Stimulated activated naive CD4-positive, alpha-beta T cell treated with Interleukin-2 at 50 U/mL for 16 hours (primary cell): ENCODE measurements around the gene SINHCAF.

ENCODE experiments used
- DNase-seq: peaks from one replicate; lab custom pipeline; 2025; lab: John Stamatoyannopoulos, UW

SINHCAF gene

GRCh38 chr12:31331242-31331641, 5.3 kb upstream of the SINHCAF start:
- no peak for DNase-seq

GRCh38 chr12:31326736-31327659, 1.0 kb upstream of the SINHCAF start:
- no peak for DNase-seq

- peak; percentile 43 for DNase-seq
Observed at GRCh38 chr12:31325524-31325875, 450 bp downstream of the SINHCAF start.

- DNase-seq: peak; percentile 51
Observed at GRCh38 chr12:31324845-31325523, 966 bp downstream of the SINHCAF start.

GRCh38 chr12:31324116-31324844, 1.7 kb downstream of the SINHCAF start:
- peak; percentile 73 for DNase-seq

- DNase-seq: peak; percentile 63
Observed at GRCh38 chr12:31323391-31324115, 2.4 kb downstream of the SINHCAF start.

- DNase-seq: no peak
Observed at GRCh38 chr12:31322801-31323207, 3.1 kb downstream of the SINHCAF start.

- no peak for DNase-seq
Observed at GRCh38 chr12:31321897-31322228, 4.1 kb downstream of the SINHCAF start.

GRCh38 chr12:31321186-31321896, 4.6 kb downstream of the SINHCAF start:
- no peak for DNase-seq

GRCh38 chr12:31318657-31319269, 7.2 kb downstream of the SINHCAF start:
- DNase-seq: no peak

GRCh38 chr12:31317471-31318395, 8.2 kb downstream of the SINHCAF start:
- DNase-seq: no peak

GRCh38 chr12:31316891-31317290, 9.1 kb downstream of the SINHCAF start:
- DNase-seq: no peak

- DNase-seq: no peak
Observed at GRCh38 chr12:31315784-31316465, 10.0 kb downstream of the SINHCAF start.

GRCh38 chr12:31315044-31315715, 10.8 kb downstream of the SINHCAF start:
- DNase-seq: no peak

- DNase-seq: no peak
Observed at GRCh38 chr12:31312431-31312830, 13.5 kb downstream of the SINHCAF start.

GRCh38 chr12:31311634-31312258, 14.2 kb downstream of the SINHCAF start:
- no peak for DNase-seq

- DNase-seq: no peak
Observed at GRCh38 chr12:31310488-31310887, 15.5 kb downstream of the SINHCAF start.

GRCh38 chr12:31309279-31309678, 16.7 kb downstream of the SINHCAF start:
- DNase-seq: no peak
